Measurements from ENCODE around the gene ATP6V0D1. TPM values are rescaled to one million over a fixed set of nuclear protein-coding genes. Genes with fewer than 3 reads are reported as not detected.
A peak's percentile ranks its signal among the peaks of the same experiment; 100 is the strongest.

The ATP6V0D1 gene
- total RNA-seq, 2 donors from 2014 or later, result 76.4 to 87.5 TPM

DNA sequence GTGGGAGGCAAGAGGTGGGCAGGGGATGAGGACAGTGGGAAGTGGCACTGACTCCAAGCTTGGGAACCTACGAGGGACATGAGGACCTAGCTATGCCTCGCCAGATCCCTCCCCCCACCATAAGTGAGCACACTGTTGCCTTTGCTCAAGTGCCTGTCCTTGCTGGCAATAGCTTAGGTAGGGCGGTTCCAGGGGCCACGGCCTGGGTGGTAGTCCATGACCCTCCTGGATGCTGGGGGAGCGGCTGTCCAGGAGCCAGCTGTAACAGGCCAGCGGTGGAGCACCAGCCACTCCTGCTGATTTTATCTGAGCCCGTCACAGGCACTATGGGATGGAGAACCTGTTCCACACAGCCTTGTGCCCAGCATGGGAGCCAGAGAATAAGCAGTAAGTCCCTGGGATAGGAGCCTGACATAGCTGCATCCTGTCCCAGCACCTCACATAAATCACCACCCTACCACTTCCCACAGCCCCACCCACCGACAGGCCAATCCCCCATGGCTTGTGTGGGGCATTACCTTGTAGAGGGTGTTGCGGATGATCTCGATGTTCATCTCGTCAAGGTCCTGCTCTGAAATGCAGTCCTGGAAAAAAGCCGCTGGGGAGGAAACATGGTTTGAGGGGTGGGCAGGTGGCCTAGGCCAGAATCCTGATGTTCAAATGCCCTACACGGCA, 38.2 kb downstream of the ATP6V0D1 start:
- Mint-ChIP-seq H3K36me3 (ENCODE audit: low read depth) (peaks cover 12% of the 10 kb centered on the region), H3K27me3 (no peaks in the 10 kb centered on the region), H3K27ac (peak overlapping the region; percentile 29), H3K4me1 (peaks cover 14% of the 10 kb centered on the region), H3K4me3 (no peak overlapping the region)
- no peaks in the 10 kb centered on the region for H3K9me3 ChIP-seq (ENCODE audit: control insufficient read depth, low read length, poor library complexity, severe bottlenecking)
- DNase-seq, result no peak
- no peak for ATAC-seq

DNA sequence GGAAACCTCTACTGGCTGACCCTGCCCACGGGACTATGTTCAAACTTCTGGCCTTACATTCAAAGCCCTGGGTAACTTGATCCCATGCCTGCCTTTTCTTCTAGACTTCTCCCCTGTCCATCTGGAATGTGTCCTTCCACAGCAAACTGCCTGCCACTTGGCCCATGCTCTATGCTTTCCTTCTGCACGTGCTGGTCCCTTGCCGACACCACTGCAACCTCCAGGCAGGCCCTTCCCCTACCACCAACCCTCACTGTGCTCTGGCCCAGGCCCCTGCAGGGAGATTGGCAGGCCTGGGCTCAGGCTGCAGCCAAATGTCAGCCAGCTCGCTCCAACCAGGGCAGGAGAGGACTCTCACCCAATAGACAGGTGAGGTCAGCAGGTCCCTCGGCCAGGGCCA, 39.0 kb downstream of the ATP6V0D1 start:
- no peaks in the 10 kb centered on the region for H3K9me3 ChIP-seq (ENCODE audit: control insufficient read depth, low read length, poor library complexity, severe bottlenecking)
- Mint-ChIP-seq H3K4me3 (no peak overlapping the region), H3K27me3 (no peaks in the 10 kb centered on the region), H3K27ac (peak overlapping the region; percentile 29), H3K4me1 (peaks cover 11% of the 10 kb centered on the region), H3K36me3 (ENCODE audit: low read depth) (peaks cover 12% of the 10 kb centered on the region)
- DNase-seq (no peak), ATAC-seq (no peak)

DNA sequence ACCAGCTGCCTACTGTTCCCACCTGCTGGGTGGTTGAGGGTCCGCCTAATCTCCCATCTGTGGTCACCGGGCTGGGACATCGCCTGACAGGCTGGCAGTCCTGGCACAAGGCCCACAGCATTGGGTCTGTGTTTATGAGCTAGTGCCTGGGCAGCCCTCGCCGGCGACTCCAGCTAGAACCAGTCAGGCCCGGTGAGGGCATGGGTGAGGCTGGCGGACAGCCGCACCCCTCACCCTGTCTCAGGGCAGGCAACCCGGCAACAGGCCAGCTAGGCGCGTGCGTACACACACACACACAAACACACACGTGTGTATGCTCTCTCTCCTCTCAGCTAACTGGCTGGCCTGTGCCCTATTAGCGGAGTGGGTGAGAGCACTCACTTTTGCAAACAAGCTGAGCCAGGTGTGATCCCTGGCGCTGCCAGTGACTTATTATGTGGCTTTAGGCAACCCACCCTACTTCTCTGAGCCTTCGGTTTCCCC, 39.6 kb downstream of the ATP6V0D1 start:
- DNase-seq (no peak), ATAC-seq (no peak)
- no peaks in the 10 kb centered on the region for H3K27me3 Mint-ChIP-seq
- no peaks in the 10 kb centered on the region for H3K9me3 ChIP-seq (ENCODE audit: control insufficient read depth, low read length, poor library complexity, severe bottlenecking)
- no peak overlapping the region for H3K4me3 Mint-ChIP-seq
- peaks cover 12% of the 10 kb centered on the region for H3K36me3 Mint-ChIP-seq (ENCODE audit: low read depth)
- no peak overlapping the region for H3K27ac Mint-ChIP-seq
- peaks cover 11% of the 10 kb centered on the region for H3K4me1 Mint-ChIP-seq

DNA sequence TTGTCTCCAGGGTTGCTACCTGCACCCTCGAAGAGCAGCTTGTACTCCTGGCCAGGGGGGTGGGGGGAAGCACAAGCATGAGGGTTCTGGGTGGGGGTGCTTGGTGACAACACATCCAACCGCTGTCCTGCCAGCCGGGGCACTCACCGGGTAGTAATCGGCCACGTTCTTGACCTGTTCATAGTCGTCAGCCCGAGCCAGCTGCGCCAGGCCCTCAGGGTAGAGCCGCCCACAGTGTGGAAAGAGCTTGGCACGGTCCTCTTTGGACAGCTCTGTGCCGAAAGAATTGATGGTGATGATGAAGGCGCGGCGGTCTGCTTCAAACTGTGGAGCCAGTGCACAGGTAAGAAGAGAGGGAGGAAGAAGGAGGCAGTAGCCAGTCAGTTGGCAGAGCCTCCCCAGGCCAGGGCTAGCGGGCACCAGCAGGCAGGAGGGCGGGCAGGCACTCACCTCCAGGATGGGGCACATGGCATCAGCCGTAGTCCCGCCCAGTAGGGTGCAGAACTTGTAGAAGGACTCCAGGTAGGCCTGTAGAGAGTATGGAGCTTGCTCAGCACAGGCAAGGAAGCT, 42.0 kb downstream of the ATP6V0D1 start:
- H3K9me3 ChIP-seq (ENCODE audit: control insufficient read depth, low read length, poor library complexity, severe bottlenecking), result no peaks in the 10 kb centered on the region

DNA sequence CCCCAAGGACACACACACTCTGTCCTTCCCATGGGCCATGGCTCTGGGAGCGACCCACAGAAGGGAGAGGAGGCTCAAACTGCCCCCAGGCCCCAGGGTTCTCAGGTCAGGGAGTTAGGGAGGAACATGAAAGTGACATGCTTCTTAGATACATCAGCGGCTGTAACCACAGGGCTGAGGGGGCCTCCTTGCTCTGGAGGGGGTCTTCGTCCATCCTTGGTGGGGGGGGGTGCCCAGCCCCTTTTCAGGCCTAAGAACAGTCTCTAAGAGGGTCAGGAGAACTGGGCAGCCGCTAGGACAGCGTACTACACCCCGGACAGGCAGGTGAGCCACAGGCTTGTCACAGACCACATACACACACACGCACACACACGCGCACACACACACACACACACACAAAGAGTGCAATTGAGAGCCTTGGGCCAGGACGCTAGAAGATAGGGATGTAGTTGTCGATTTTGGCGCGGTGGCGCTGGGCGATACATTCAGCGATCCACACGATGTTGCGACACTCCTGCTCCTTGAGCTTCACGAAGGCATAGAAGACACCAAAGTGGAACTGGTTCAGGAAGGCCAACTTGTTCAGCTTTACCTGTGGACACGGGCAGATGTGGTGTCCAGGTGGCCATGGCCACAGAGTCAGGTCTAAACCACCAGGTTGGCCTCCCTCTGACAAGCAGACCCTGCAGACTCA, 42.7 kb downstream of the ATP6V0D1 start:
- no peak for ATAC-seq
- H3K27ac Mint-ChIP-seq, result peak overlapping the region; percentile 39
- H3K4me3 Mint-ChIP-seq, result no peak overlapping the region
- DNase-seq, result no peak
- peaks cover 10% of the 10 kb centered on the region for H3K36me3 Mint-ChIP-seq (ENCODE audit: low read depth)
- H3K9me3 ChIP-seq (ENCODE audit: control insufficient read depth, low read length, poor library complexity, severe bottlenecking), result no peaks in the 10 kb centered on the region
- peaks cover 6% of the 10 kb centered on the region for H3K4me1 Mint-ChIP-seq
- no peaks in the 10 kb centered on the region for H3K27me3 Mint-ChIP-seq

More for the DNA sequence above, 42.0 kb downstream of the ATP6V0D1 start:
- DNase-seq, result no peak
- H3K4me3 Mint-ChIP-seq, result no peak overlapping the region
- H3K4me1 Mint-ChIP-seq, result peaks cover 6% of the 10 kb centered on the region
- no peaks in the 10 kb centered on the region for H3K27me3 Mint-ChIP-seq
- no peak for ATAC-seq
- H3K27ac Mint-ChIP-seq, result peak overlapping the region; percentile 39
- H3K36me3 Mint-ChIP-seq (ENCODE audit: low read depth), result peaks cover 10% of the 10 kb centered on the region

DNA sequence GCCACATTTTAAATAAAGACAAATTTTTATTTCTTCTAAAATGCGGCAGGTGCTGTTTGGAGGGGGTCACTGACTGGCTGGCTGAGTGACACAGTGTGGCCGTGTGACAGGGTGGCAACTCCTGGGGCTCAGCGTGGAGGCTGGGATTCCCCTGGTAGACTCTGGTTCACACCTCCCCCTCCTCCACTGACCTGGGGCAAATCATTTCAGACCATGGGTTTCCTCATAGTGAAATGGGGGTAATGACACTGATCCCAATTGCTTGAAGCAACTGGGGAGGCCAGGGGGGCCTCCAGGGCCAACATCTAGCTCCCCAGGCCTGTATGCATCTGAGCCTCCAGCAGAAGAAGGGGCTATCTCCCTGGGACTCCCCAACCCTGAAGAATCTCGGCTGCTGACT, 43.4 kb downstream of the ATP6V0D1 start:
- ATAC-seq (no peak), DNase-seq (no peak)
- Mint-ChIP-seq H3K4me3 (no peak overlapping the region), H3K4me1 (peaks cover 6% of the 10 kb centered on the region), H3K27me3 (no peaks in the 10 kb centered on the region), H3K36me3 (ENCODE audit: low read depth) (peaks cover 10% of the 10 kb centered on the region), H3K27ac (peak overlapping the region; percentile 76)
- H3K9me3 ChIP-seq (ENCODE audit: control insufficient read depth, low read length, poor library complexity, severe bottlenecking), result no peaks in the 10 kb centered on the region

DNA sequence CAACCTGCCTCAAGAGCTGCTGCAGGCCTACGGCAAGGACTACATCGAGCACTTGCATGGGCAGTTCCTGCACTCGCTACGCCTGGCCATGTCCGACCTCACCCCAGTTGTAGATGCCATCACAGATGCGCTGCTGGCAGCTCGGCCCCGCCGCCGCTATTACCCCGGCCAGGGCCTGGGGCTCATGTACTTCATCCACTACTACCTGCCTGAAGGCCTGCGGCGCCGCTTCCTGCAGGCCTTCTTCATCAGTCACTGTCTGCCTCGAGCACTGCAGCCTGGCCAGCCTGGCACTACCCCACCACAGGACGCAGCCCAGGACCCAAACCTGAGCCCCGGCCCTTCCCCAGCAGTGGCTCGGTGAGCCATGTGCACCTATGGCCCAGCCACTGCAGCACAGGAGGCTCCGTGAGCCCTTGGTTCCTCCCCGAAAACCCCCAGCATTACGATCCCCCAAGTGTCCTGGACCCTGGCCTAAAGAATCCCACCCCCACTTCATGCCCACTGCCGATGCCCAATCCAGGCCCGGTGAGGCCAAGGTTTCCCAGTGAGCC, 44.2 kb downstream of the ATP6V0D1 start:
- H3K9me3 ChIP-seq (ENCODE audit: control insufficient read depth, low read length, poor library complexity, severe bottlenecking), result no peaks in the 10 kb centered on the region
- Mint-ChIP-seq H3K36me3 (ENCODE audit: low read depth) (peaks cover 7% of the 10 kb centered on the region), H3K27me3 (no peaks in the 10 kb centered on the region), H3K4me3 (peak overlapping the region; percentile 60), H3K4me1 (peaks cover 8% of the 10 kb centered on the region), H3K27ac (peak overlapping the region; percentile 76)
- no peak for DNase-seq
- no peak for ATAC-seq

DNA sequence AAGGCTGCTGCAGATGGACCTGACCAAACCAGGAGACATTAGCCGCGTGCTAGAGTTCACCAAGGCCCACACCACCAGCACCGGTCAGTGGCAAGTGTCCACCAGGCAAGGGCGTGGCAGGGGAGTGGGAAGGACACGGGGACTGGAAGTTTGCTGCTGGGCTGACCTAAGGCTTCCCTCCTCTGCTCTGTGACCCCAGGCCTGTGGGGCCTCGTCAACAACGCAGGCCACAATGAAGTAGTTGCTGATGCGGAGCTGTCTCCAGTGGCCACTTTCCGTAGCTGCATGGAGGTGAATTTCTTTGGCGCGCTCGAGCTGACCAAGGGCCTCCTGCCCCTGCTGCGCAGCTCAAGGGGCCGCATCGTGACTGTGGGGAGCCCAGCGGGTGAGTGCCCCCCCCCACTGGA, 45.2 kb downstream of the ATP6V0D1 start:
- ATAC-seq, result no peak
- H3K4me1 Mint-ChIP-seq, result peaks cover 8% of the 10 kb centered on the region
- no peak overlapping the region for H3K4me3 Mint-ChIP-seq
- H3K27ac Mint-ChIP-seq, result peak overlapping the region; percentile 76
- peaks cover 7% of the 10 kb centered on the region for H3K36me3 Mint-ChIP-seq (ENCODE audit: low read depth)
- H3K27me3 Mint-ChIP-seq, result no peaks in the 10 kb centered on the region
- no peak for DNase-seq
- H3K9me3 ChIP-seq (ENCODE audit: control insufficient read depth, low read length, poor library complexity, severe bottlenecking), result no peaks in the 10 kb centered on the region

DNA sequence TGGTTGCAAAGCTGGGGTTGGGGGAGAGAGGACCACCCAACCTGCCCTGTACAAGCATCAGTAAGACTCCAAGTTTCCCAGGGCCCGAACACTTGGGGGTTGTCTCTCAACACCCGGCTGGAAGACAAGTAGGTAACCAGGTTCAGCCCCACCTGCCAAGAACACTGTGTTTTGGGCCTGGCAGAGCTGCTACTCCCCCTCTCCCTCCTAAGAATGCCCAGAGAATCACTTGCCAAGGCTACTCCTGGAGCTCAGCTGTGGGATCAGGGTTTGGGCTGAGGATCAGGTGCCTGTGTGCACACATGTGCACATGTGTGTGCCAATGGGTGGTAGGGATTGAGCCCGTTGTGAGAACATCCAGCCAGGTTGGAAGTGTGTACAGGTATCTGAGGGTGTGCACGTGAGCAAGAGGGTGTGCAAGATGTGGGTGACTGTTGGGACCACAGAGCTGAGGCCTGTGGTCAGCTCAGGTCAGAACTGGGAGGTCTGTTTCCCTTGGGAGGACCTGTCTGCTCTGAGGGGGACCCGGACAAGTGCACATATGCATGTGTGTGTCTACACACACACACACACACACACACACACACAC, 47.7 kb downstream of the ATP6V0D1 start:
- ATAC-seq, result no peak
- peaks cover 16% of the 10 kb centered on the region for H3K27me3 Mint-ChIP-seq
- H3K4me1 Mint-ChIP-seq, result peaks cover 11% of the 10 kb centered on the region
- H3K27ac Mint-ChIP-seq, result no peak overlapping the region
- H3K36me3 Mint-ChIP-seq (ENCODE audit: low read depth), result no peaks in the 10 kb centered on the region
- DNase-seq, result no peak
- no peak overlapping the region for H3K4me3 Mint-ChIP-seq
- no peaks in the 10 kb centered on the region for H3K9me3 ChIP-seq (ENCODE audit: control insufficient read depth, low read length, poor library complexity, severe bottlenecking)

DNA sequence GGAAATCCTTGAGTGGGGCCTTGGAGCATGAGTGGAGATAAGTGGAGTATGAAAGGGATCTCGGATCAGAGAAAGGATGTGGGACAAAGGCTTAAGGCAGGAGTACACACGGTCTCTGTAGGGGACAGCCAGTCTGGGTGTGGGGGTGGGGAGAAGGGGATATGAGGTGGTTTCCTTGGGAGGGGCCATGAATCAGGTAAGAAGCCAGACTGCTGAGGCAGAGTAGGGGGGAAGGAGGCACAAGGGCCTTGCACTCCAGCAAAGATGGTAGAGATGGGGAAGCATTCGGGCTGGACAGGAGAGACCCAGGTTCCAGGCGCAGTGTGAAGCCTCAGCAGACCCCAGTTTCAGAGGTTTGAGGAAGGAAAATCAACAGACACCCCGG, 48.5 kb downstream of the ATP6V0D1 start:
- Mint-ChIP-seq H3K27me3 (peaks cover 20% of the 10 kb centered on the region), H3K4me1 (peaks cover 14% of the 10 kb centered on the region), H3K4me3 (peak overlapping the region; percentile 67), H3K27ac (no peak overlapping the region), H3K36me3 (ENCODE audit: low read depth) (no peaks in the 10 kb centered on the region)
- ATAC-seq, result no peak
- DNase-seq, result no peak
- H3K9me3 ChIP-seq (ENCODE audit: control insufficient read depth, low read length, poor library complexity, severe bottlenecking), result no peaks in the 10 kb centered on the region

DNA sequence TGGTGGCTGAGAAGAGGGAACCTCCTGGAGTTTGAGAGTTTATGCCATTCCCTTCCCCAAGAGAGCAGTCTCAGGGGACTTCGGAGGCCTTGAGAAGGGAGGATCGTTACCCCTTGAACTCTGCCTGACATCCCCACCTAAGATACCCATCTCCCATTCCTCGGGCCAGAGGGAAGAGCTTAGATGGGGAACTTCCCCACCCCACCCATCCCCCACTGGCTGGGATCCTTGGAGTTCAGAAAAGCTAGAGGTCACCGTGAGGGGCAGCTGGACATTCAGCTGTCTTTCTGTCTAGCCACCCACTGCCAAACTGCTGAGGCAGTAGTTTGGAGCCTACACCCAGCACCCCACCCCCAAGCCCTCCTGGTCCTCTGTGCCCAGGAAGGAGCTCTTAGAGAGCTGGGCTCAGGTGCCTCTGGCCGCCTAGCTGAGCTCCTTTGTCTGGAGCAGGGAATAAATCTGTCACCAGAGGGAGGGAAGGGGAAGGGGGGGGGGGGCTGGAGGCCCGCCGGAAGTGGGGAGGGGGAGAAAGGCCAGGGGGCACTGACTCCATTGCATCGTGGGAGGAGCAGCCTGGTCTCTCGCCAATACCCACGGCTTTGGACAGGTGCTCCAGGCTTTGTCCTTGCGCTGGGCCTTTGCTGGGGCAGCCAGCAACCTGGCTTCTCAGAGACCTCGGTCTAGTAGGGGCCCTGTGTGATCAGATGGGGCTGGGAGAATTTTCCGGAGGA, 49.0 kb downstream of the ATP6V0D1 start:
- DNase-seq, result no peak
- Mint-ChIP-seq H3K27me3 (peaks cover 26% of the 10 kb centered on the region), H3K36me3 (ENCODE audit: low read depth) (peaks cover 3% of the 10 kb centered on the region), H3K27ac (no peak overlapping the region), H3K4me3 (peak overlapping the region; percentile 67), H3K4me1 (peaks cover 14% of the 10 kb centered on the region)
- H3K9me3 ChIP-seq (ENCODE audit: control insufficient read depth, low read length, poor library complexity, severe bottlenecking), result no peaks in the 10 kb centered on the region
- no peak for ATAC-seq

DNA sequence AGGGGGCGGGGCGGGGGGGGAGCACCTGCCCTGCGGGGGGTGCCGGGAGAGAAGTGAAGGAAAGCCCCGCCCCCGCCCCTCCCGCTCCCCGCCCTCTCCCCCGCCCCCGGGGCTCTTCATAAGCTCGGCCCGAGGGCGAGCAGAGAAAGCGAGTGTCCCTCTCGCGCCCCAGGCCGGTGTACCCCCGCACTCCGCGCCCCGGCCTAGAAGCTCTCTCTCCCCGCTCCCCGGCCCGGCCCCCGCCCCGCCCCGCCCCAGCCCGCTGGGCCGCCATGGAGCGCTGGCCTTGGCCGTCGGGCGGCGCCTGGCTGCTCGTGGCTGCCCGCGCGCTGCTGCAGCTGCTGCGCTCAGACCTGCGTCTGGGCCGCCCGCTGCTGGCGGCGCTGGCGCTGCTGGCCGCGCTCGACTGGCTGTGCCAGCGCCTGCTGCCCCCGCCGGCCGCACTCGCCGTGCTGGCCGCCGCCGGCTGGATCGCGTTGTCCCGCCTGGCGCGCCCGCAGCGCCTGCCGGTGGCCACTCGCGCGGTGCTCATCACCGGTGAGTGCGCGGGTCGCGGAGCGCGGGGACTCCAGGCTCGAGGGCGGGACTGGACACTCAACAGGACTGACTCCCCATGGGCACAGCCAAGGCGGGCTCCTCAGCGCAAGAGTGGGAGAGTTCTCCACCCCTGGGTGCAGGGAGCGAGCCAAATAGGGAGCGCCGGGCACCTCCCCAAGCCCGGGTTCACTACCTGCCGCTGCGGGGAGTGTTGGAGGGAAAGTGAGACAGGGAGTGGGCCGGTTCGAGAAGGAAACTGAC, 49.8 kb downstream of the ATP6V0D1 start, which contains the start of gene HSD11B2:
Gene HSD11B2, plus strand, starts transcription at position 145 of the 798 bp plus-strand sequence. Its CDS starts 128 bp downstream, at position 273.
- DNase-seq (peak in 2 of 3 donors; percentile 25 to 28), ATAC-seq (peak; percentile 51)
- H3K27ac Mint-ChIP-seq, result no peak within 1 kb of the TSS
- H3K4me3 Mint-ChIP-seq, result peak within 1 kb of the TSS; percentile 88
- peaks cover 32% of the 10 kb centered on the region for H3K27me3 Mint-ChIP-seq
- H3K36me3 Mint-ChIP-seq (ENCODE audit: low read depth), result peaks cover 6% of the 10 kb centered on the region
- peaks cover 14% of the 10 kb centered on the region for H3K4me1 Mint-ChIP-seq
- no peaks in the 10 kb centered on the region for H3K9me3 ChIP-seq (ENCODE audit: control insufficient read depth, low read length, poor library complexity, severe bottlenecking)
